IPS-NIHi7 (cell line): ENCODE data around the gene PRDM15.
A peak's percentile ranks its signal among the peaks of the same experiment; 100 is the strongest.

ENCODE experiments used
- DNase-seq: peaks from one replicate; pipeline ENCODE4 v3.0.0; 2012; ENCODE audit warnings: mixed read lengths; ENCODE audit errors: extremely low spot score

PRDM15 gene

GRCh38 chr21:41764558-41765419, 114.4 kb downstream of the PRDM15 start:
- DNase-seq = no peak

- DNase-seq = no peak
Observed at GRCh38 chr21:41763996-41764395, 115.1 kb downstream of the PRDM15 start.

- no peak for DNase-seq
Observed at GRCh38 chr21:41763398-41763931, 115.7 kb downstream of the PRDM15 start.

- DNase-seq = no peak
Observed at GRCh38 chr21:41762753-41763152, 116.4 kb downstream of the PRDM15 start.

- DNase-seq = peak; percentile 62
Observed at GRCh38 chr21:41761934-41762635, 117.1 kb downstream of the PRDM15 start.

GRCh38 chr21:41761211-41761933, 117.8 kb downstream of the PRDM15 start:
- no peak for DNase-seq

GRCh38 chr21:41760411-41760810, 118.7 kb downstream of the PRDM15 start:
- no peak for DNase-seq

GRCh38 chr21:41759926-41760325, 119.2 kb downstream of the PRDM15 start:
- DNase-seq = no peak

- no peak for DNase-seq
Observed at GRCh38 chr21:41759214-41759840, 119.8 kb downstream of the PRDM15 start.

GRCh38 chr21:41758550-41758949, 120.6 kb downstream of the PRDM15 start:
- no peak for DNase-seq

GRCh38 chr21:41755934-41756773, 123.0 kb downstream of the PRDM15 start:
- DNase-seq = no peak

GRCh38 chr21:41755258-41755933, 123.7 kb downstream of the PRDM15 start:
- DNase-seq = no peak

GRCh38 chr21:41754479-41754891, 124.7 kb downstream of the PRDM15 start:
- DNase-seq = no peak

- no peak for DNase-seq
Observed at GRCh38 chr21:41753006-41753898, 125.9 kb downstream of the PRDM15 start.

GRCh38 chr21:41752231-41752681, 126.9 kb downstream of the PRDM15 start:
- DNase-seq = peak; percentile 39

- no peak for DNase-seq
Observed at GRCh38 chr21:41751611-41752011, 127.5 kb downstream of the PRDM15 start.

- DNase-seq = no peak
Observed at GRCh38 chr21:41750532-41751151, 128.5 kb downstream of the PRDM15 start.

- DNase-seq = no peak
Observed at GRCh38 chr21:41750051-41750450, 129.1 kb downstream of the PRDM15 start.
